ENCODE measurements around the gene CNTFR.

DNA sequence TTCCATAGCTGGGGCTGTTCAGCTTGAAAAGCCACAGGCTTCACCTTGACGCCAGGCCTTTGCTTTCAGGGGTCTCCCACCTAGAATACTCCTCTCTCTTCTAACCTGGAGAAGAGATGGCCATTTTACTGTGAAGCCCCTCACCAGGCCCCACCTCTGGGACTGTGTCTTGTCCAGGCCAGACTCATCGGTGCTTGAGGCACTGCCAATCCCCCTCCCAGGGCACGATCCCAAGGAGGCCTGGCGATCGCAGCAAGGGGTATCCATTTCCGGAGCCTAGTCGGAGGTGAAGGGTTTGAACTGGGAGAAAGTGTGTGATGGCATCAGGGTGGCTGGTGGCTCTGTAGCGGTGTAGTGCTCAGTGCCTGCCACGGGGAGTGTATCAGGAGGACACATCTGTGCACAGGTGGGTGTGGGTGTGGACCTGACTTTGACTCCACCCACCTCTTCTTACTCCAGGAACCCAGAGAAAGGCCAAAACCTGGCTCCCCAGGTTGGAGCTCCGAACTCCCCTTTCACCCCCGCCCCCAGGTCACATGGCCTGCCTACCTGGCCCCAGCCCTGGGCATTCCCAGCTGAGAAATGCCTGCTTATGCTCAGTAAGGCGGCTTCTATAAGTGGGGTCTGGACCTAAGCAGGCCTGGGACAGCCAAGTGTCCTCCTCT lies 39.4 kb downstream of the CNTFR start:
- TF ChIP-seq, protein P1, sequence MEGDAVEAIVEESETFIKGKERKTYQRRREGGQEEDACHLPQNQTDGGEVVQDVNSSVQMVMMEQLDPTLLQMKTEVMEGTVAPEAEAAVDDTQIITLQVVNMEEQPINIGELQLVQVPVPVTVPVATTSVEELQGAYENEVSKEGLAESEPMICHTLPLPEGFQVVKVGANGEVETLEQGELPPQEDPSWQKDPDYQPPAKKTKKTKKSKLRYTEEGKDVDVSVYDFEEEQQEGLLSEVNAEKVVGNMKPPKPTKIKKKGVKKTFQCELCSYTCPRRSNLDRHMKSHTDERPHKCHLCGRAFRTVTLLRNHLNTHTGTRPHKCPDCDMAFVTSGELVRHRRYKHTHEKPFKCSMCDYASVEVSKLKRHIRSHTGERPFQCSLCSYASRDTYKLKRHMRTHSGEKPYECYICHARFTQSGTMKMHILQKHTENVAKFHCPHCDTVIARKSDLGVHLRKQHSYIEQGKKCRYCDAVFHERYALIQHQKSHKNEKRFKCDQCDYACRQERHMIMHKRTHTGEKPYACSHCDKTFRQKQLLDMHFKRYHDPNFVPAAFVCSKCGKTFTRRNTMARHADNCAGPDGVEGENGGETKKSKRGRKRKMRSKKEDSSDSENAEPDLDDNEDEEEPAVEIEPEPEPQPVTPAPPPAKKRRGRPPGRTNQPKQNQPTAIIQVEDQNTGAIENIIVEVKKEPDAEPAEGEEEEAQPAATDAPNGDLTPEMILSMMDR (IDR thresholded peaks at IDR 0.05; ENCODE audit: low read depth, low read length, missing input control), result no peak
- TF ChIP-seq, protein P2, sequence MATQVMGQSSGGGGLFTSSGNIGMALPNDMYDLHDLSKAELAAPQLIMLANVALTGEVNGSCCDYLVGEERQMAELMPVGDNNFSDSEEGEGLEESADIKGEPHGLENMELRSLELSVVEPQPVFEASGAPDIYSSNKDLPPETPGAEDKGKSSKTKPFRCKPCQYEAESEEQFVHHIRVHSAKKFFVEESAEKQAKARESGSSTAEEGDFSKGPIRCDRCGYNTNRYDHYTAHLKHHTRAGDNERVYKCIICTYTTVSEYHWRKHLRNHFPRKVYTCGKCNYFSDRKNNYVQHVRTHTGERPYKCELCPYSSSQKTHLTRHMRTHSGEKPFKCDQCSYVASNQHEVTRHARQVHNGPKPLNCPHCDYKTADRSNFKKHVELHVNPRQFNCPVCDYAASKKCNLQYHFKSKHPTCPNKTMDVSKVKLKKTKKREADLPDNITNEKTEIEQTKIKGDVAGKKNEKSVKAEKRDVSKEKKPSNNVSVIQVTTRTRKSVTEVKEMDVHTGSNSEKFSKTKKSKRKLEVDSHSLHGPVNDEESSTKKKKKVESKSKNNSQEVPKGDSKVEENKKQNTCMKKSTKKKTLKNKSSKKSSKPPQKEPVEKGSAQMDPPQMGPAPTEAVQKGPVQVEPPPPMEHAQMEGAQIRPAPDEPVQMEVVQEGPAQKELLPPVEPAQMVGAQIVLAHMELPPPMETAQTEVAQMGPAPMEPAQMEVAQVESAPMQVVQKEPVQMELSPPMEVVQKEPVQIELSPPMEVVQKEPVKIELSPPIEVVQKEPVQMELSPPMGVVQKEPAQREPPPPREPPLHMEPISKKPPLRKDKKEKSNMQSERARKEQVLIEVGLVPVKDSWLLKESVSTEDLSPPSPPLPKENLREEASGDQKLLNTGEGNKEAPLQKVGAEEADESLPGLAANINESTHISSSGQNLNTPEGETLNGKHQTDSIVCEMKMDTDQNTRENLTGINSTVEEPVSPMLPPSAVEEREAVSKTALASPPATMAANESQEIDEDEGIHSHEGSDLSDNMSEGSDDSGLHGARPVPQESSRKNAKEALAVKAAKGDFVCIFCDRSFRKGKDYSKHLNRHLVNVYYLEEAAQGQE (IDR thresholded peaks at IDR 0.05), result no peak
- TF ChIP-seq YY1 (IDR thresholded peaks at IDR 0.05) (no peak), RAD21 (IDR thresholded peaks at IDR 0.05) (no peak), TAF1 (conservative IDR thresholded peaks at IDR 0.05) (no peak), EGR1 (IDR thresholded peaks at IDR 0.05; ENCODE audit: low read depth in 2 of 2) (no peak), JUND (IDR thresholded peaks at IDR 0.05) (no peak), HNF4G (IDR thresholded peaks at IDR 0.05) (no peak)
- TF ChIP-seq, protein P3, sequence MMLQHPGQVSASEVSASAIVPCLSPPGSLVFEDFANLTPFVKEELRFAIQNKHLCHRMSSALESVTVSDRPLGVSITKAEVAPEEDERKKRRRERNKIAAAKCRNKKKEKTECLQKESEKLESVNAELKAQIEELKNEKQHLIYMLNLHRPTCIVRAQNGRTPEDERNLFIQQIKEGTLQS (IDR thresholded peaks at IDR 0.05), result no peak

All from liver (tissue), 3 donors.